Fibroblast of skin of left biceps (primary cell): ENCODE results near the gene TNS4.

Experiments used
- DNase-seq, 2 experiments: peaks; one replicate each; pipeline ENCODE4 v3.0.0-alpha.2; 2013; ENCODE audit warnings: low read depth in 2 of 2

TNS4 gene

GRCh38 chr17:40536295-40537171, 35.1 kb upstream of the TNS4 start:
- DNase-seq, result no peak

GRCh38 chr17:40535924-40536294, 34.5 kb upstream of the TNS4 start:
- DNase-seq, result no peak

- DNase-seq, result no peak
These were observed 34.0 kb upstream of the TNS4 start for GRCh38 chr17:40535438-40535837.

DNA sequence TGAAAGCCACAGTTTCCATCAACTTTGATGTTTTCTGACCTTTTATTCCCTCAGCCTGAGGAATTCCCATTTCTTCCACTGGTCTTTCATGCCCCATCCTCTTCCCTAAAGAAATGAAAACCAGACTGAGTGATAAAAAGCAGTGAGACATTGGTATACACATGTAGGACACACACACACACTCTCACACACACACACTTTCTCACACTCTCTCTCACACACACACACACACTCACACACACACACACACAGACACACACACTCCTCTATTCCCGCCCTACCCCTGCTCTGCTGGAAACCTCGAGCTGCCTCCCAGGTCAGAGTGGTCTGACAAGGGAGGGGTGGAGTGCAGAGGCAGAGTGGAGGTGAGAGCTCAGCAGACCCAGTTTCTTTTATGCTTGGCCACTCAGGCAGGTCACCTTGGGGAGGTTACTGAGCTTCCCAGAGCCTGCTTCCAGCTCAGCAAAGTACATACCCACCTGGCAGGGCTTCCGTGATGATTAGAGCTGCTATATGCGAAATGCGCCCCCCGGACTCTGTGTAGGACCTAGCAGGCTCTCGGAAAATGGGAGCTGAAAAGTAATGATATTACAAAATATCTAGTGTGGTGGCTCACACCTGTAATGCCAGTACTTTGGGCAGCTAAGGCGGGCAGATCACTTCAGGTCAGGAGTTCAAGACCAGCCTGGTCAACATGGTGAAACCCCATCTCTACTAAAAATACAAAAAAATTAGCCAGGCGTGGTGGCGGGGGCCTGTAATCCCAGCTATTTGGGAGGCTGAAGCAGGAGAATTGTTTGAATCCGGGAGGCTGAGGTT, 33.2 kb upstream of the TNS4 start:
- no peak for DNase-seq

DNA sequence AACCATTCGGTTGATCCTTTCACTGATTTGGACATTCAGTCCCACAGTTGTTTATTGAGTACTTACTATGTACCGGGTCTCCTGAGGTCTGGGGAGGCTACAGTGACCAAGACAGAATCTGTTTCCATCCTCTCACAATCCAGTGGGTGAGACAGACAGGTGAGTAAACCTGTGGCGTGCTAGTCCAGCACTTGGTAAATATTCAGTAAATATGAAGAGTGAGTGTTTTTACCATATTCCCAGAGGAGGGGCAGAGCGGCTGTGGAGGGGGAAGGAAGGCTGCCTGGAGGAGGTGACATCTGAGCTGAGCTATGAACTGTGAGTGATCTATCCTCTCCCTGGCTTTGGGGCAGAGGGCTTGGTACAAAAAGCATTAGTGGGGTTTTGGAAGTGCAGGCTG, 32.5 kb upstream of the TNS4 start:
- DNase-seq, result no peak

DNA sequence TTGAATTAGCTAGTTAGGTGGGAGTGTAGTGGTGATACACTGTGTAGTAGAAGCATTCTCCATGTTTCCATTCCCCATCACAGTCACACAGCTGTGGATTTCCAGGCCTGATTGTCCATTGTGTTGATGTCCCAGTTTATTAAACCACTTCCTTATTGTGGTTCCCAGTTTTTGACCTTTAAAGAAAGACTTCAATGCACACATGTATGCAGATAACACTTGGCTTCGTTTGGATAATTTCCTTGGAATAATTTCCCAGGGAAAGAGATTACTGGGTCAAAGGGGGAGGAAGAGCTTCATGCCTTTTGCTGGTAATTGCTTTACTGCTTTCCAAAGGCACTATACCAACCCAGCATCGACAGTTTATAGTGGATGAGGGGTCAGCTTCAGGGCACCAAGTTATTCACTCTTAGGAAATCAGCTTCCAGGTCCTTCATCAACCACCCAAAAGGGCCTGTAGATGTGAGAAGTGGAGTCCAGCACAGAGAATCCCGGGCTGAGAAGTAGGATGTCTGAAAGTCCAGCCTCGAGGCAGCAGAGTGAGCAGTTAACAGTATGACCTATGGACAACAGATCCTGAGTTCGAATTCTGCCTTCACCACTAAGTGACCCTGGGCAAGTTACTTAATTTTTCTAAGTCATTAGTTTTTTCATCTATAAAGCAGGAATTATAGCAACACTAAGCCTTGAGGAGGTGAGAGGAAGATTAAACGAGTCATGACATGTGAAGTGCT, 31.3 kb upstream of the TNS4 start:
- DNase-seq, result no peak

- DNase-seq, result no peak
These were observed 29.9 kb upstream of the TNS4 start for GRCh38 chr17:40531051-40531991.

- DNase-seq, result no peak
These were observed 29.1 kb upstream of the TNS4 start for GRCh38 chr17:40530531-40530994.

DNA sequence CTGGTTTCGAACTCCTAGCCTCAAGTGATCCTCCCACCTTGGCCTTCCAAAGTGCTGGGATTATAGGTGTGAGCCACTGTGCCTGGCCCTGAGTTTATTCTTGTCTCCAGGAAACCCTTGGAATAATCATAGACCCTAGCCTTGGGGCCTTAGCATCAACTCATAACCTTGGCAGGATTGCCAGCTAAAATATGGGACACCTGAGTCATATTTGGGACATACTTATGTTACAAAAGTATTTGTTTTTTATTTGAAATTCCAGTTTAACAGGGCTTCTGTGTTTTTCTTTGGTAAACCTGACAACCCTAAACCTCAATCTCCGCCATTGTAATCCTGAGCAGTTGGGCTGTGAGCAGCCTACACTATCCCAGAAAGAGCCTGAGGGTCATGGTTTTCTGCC, 28.6 kb upstream of the TNS4 start:
- DNase-seq, result no peak

DNA sequence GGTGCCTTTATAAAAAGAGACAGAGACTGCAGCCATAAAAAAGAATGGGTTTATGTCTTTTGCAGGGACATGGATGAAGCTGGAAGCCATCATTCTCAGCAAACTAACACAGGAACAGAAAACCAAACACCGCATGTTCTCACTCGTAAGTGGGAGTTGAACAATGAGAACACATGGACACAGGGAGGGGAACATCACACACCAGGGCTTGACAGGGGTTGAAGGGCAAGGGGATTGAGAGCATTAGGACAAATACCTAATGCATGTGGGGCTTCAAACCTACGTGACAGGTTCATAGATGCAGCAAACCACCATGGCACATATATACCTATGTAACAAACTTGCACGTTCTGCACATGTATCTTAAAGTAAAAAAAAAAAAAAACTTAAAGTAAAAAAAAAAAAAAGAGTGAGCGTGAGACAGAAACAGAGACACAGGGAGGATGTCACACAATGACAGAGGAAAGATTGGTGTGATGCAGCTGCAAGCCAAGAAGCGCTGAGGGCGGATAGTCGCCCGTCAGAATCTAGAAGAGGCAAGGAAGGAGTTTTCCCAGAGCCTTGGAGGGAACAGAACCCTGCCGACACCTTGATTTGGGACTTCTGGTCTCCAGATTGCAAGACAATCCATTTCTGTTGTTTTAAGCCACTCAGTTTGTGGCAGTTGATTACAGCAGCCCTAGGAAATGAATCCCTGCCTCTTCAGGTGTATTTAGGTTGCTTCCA, 27.4 kb upstream of the TNS4 start:
- no peak for DNase-seq

DNA sequence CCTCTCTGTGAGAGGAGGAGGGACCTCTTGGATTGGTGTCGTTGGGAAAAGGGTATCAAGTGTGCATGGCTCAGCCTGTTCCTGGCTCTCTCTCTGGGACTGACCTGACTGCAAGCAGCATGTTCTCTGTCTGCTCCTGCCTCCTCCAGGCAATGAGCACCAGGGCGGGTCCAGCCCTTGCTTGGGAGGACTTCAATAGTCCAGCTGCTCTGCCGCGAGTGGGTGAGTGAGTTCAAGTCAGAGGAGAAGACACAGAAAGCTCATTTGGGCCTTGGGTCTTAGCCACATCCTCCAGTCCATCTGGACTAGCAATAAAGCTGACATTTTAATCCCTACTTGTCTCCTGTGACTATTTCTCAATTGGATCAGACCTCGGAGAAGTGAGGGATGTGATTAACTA, 25.2 kb upstream of the TNS4 start:
- DNase-seq, result no peak

DNA sequence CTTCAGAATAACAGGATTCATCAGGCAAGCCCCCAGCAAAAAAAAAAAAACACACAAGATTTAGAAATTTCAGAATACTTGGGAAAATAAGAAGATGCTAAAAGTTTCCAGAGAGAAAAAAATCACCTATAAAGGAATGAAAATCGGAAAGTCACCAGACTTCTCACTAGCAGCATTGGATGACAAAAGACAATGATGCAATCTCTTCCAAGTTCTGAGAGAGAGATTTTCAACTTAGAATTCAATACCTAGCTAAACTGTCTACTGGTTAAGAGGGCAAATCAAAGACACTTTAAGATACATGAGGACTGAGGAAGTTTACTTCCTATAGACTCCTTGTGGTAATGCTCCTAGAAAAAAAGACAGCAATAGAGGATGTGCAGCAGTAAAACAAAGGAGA, 23.9 kb upstream of the TNS4 start:
- DNase-seq, result no peak

- DNase-seq, result no peak
These were observed 23.0 kb upstream of the TNS4 start for GRCh38 chr17:40524243-40524965.

GRCh38 chr17:40522961-40523310, 21.5 kb upstream of the TNS4 start:
- DNase-seq, result no peak

GRCh38 chr17:40522250-40522960, 21.0 kb upstream of the TNS4 start:
- DNase-seq, result no peak

GRCh38 chr17:40520991-40521453, 19.6 kb upstream of the TNS4 start:
- no peak for DNase-seq

DNA sequence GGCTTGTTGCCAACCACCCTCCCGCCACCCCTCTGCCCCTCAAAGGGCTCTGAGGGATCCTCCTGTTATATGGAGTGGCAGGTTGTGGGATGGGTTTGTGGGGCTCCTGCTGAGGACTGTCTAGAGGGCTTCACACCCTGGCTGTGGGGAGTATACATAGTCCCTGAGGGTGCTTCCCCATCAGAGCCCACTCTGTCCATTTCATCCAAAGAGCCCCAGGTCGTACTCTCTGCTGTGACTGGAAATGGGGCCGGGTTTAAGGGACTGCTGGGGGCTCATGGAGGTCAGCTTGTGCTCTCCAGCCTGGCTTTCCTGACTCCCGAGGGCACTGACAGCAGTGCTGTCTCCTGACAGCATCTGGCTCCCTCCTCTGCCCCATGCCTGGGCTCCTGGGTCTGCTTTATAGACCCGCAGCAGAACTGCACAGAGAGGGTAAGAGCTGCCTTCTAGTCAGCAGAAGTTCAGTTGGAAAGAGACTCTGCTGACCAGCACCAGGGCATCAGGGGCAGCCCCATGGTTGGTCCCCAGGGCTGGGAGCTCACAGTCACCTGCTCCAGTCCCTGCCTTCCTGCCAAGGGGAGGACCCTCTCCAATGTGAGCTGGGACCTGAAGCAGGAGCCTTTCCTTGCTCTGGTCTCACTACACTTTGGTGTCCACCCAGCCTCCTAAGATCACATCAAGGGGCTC, 17.8 kb upstream of the TNS4 start:
- no peak for DNase-seq

GRCh38 chr17:40518401-40519088, 17.1 kb upstream of the TNS4 start:
- DNase-seq, result no peak
